KOPT-K1 (cell line): ENCODE results near the gene RASSF3.
"Not testable (repeated sequence)": the region's sequence is repeated elsewhere in the genome, so short reads cannot be mapped to it uniquely, and the experiment has no call there.

Experiments used
- H3K27ac ChIP-seq: fragments of 200-600 bp; sonication (generic); 2 replicates; pipeline ENCODE4 v1.5.1; 2016; ENCODE audit warnings: antibody characterized with exemption, mild to moderate bottlenecking, low read depth, low read length; ENCODE audit not compliant: poor library complexity, severe bottlenecking
- H3K36me3 ChIP-seq: fragments of 200-600 bp; sonication (generic); 2 replicates; pipeline ENCODE4 v1.5.1; 2017; ENCODE audit warnings: antibody characterized with exemption, mild to moderate bottlenecking, low read length, moderate library complexity; ENCODE audit not compliant: insufficient read depth
- H3K9me3 ChIP-seq: fragments of 200-600 bp; sonication (generic); 2 replicates; pipeline ENCODE4 v1.5.1; 2017; ENCODE audit warnings: antibody characterized with exemption, low read length, mild to moderate bottlenecking; ENCODE audit not compliant: insufficient read depth, poor library complexity, severe bottlenecking

RASSF3 gene

DNA sequence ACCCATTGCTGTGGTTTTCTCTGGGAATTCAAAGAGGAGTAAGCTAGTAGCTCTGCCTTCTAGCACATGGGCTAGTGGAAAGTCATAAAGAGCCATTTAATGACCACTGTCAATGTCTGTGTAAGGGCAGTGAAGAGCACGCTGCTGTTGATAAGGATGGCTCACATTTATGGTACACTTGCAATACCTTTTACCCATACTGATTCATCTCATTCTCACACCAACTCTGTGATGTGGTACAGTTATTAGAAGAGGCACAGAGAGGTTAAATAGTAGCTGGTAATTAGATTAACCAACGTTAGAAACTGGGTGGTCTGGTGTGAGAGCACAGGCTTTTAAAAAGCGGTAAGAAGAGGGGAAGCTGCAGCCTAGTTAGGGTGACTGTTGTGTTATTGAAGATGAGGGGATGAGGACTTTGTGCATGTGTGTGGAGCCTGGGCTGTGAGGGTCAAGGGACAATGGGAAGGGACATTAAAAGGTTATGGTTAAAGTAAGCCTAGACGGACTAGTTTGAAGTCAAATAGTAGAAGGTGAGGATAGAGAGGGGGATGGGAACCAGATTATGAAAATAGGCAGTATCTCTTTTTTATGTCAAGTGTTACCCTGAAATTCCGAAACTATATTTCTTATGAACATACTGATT lies 25.2 kb downstream of the RASSF3 start:
- peaks cover 18% of the 10 kb centered on the region for H3K9me3 ChIP-seq
- H3K27ac ChIP-seq, result no peak overlapping the region
- H3K36me3 ChIP-seq, result no peaks in the 10 kb centered on the region; the same call in 1 of the 2 replicates

DNA sequence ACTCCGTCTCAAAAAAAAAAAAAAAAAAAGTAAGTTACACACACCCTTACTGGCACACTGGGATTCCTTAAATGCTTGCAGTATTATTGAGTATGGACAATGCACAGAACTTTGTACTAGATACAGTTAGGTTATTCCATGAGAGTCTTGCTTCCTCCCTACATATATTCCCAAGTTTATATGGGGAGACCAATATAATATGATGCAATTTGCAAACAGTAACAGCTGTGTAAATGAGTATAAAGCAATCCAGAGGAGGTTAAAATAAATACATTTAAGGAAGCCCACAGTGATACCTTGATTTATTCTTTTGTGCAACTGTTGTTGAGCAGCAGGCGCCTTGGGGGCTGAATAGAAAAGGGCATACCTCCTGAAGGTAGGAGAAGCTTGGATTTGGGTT lies 26.6 kb downstream of the RASSF3 start:
- H3K9me3 ChIP-seq, result peaks cover 18% of the 10 kb centered on the region
- H3K36me3 ChIP-seq, result no peaks in the 10 kb centered on the region
- no peak overlapping the region for H3K27ac ChIP-seq

DNA sequence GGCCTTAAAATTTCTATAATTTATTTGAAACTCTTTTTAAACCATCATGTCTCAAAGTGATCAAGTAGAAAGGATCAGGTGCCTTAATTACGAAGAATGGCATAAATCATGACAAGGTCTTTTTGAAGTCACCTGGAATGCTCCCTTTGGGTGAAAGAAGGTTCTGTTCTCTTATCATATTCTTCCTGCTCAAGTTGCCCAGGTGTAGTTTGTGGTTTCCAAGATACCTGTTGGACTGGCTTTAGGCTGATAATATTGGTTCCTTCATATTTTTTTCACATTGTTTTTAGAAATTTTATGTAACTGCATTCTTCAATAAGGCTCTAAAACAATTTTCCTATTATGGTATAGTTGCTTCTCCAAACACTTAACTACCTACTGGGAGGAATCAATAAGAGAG lies 29.2 kb downstream of the RASSF3 start:
- H3K36me3 ChIP-seq, result no peaks in the 10 kb centered on the region
- H3K9me3 ChIP-seq, result no peaks in the 10 kb centered on the region
- no peak overlapping the region for H3K27ac ChIP-seq

DNA sequence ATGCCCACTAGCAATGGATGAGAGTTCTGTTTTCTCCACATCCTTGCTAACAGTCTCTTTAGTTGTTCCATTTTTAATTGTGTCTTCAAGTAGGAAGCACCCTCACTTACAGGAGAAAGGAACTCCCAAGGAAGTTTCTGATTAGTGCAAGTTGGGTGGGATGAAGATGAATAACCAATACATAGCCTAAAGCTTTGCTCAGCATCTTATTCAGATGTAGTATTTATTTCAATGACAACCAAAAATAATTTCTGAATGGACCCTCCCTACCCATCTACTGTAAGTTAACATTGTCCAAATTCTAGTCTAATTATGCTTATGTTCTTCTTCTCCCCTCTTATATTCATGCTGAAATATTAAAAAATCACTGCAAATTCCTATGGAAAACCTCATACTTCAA lies 36.0 kb downstream of the RASSF3 start:
- no peaks in the 10 kb centered on the region for H3K9me3 ChIP-seq
- H3K27ac ChIP-seq, result no peak overlapping the region
- no peaks in the 10 kb centered on the region for H3K36me3 ChIP-seq

DNA sequence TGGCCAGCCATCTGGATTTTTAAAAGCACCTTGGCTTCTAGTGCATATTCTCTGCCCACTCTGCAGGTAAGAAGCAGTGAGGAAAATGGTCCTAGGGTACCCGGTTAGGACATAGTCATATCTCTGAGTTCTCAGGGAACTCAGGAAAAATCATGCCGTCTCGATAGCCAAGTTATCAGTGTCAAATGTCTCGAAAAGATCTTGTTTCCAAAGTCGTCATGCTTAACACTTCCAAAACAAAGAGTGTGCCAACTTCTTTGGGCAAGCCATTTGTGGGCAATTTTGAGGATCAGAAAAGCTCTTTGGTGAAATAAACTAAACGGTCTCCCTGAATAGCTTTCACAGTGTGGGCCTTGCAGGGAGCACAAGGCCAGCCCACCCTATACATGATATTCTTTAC lies 39.2 kb downstream of the RASSF3 start:
- no peaks in the 10 kb centered on the region for H3K9me3 ChIP-seq
- no peaks in the 10 kb centered on the region for H3K36me3 ChIP-seq
- H3K27ac ChIP-seq, result no peak overlapping the region

DNA sequence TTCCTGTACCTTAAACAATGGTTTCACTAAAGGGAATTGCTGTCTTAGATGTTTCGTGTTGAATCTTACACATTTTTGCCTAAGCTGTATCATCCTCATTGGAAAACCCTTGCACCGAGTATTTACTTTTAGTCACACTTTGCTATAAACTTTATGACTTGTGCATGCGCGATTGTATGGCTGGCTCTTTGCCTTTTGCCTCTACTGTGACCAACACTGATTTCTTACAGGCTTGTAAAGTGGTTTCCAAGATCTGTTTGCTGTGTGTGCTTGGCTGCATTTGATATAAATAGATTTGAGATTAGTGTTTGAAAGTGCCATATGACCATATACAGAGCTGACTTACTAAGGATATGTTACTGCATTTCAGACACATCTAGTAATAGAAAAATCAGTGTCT lies 40.5 kb downstream of the RASSF3 start:
- no peaks in the 10 kb centered on the region for H3K9me3 ChIP-seq

DNA sequence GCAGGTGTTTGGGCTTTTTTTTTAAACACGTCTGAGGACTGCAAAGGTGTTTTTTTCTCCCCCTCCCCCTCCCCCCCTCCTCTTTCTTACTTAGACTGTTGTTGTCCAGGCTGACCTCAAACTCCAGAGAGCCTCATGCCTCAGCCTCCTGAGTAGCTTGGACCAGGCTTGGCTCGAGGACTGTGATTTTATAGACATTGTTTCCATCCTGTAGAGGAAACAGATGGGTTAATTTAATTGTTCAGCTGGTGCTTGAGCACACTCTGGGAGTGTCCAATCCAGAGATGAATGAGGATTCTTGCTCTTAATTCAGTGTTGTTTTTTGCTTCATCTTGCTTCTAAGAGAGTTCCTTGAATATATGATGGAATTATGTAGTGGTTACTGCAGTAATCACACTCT lies 42.1 kb downstream of the RASSF3 start:
- Histone ChIP-seq H3K36me3 (no peaks in the 10 kb centered on the region), H3K9me3 (no peaks in the 10 kb centered on the region), H3K27ac (no peak overlapping the region)

More for the DNA sequence above, 40.5 kb downstream of the RASSF3 start:
- no peaks in the 10 kb centered on the region for H3K36me3 ChIP-seq
- no peak overlapping the region for H3K27ac ChIP-seq

DNA sequence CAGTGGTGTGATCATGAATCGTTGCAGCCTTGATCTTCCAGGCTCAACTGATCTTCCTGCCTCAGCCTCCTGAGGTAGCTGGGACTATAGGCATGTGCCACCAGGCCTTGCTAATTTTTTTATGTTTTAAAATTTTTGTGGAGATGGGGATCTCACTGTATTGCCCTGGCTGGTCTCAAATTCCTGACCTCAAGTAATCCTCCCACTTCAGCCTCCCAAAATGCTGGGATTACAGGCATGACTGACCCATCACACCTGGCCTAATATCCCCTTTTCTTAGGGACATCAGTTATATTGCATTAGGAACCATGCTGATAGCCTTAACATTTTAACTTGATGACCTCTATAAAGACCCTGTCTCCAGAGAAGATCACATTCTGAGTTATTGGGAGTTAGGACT lies 42.8 kb downstream of the RASSF3 start:
- Histone ChIP-seq H3K9me3 (no peaks in the 10 kb centered on the region), H3K36me3 (no peaks in the 10 kb centered on the region), H3K27ac (no peak overlapping the region)

DNA sequence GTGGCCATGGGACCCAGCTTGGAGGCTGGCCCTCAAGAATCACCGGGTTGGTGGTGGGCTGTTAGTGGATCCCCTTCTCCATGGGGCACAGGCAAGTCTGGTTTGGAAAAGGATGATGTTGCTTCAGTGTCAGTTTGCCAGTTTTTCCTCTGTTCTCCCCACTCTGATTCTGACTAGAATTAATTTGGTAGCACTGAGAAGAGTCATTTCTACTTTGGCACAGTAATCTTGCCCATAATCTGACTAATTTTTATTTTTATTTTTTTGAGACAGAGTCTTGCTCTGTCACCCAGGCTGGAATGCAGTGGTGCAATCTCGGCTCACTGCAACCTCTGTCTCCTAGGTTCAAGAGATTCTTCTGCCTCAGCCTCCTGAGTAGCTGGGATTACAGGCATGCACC lies 43.6 kb downstream of the RASSF3 start:
- H3K27ac ChIP-seq, H3K9me3 ChIP-seq, H3K36me3 ChIP-seq: not testable (repeated sequence)

DNA sequence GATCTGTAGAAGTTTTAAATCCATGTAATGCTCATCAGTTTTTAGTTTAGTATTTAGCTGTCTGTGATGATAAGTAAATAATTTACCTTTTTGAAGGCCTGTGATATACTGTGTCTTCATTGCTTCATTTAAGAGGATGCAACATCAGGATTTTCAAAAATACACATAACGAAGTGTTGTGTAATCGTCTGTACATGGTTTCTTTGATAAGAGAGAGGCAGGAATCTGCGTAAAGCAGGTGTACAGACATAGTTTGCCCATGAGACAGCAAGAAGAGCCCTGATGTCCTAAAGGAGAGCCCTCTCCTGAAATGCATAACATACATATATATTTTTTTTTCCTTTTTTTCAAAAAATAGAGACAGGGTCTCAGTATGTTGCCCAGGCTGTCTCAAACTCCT lies 44.8 kb downstream of the RASSF3 start:
- H3K9me3 ChIP-seq, result no peaks in the 10 kb centered on the region
- H3K36me3 ChIP-seq, result no peaks in the 10 kb centered on the region
- H3K27ac ChIP-seq, result no peak overlapping the region

DNA sequence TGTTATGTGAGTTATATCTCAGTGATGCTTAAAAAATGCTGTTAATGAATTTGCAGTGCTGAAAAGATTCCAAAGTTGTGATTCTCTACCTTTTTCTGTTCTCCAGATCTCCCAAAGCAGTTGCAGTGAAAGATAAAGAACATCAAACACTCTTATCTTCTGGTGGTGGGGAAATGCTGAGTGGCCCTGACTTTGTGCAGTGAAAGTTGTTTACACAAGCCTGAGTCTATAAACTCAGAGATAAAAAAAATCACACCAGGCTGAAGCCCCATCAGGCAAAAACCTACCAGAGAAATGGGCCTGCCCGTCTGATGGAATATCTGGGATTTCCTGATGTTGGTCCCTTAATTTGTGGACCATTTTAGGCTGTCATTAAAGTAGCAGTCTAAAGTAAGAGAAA lies 46.1 kb downstream of the RASSF3 start:
- Histone ChIP-seq H3K9me3 (no peaks in the 10 kb centered on the region), H3K27ac (no peak overlapping the region), H3K36me3 (no peaks in the 10 kb centered on the region)

DNA sequence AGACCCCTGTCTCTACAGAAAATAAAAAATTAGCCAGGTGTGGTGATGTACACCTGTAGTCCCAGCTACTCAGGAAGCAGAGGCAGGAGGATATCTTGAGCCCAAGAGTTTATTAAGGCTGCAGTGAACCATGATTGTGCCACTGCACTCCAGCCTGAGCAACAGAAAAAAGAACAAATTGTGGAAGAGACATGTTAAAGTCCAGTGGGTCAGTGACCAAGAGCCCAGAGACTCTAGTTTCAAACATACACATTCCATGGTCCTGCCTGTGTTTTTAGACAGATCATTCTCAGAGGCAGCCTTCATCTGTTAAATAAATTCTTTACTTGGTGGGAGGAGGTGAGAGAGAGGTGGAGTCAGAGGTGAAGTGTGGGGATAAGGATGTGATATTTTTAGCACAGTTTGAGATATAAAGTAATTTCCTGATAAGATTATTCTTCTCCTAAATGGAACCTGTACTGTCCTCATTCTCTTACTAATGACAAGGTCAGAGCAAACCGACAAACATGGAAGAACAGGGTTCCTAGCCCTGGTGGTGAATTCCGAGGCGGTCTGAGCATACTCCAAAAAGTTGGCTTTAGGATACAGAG lies 48.7 kb downstream of the RASSF3 start:
- Histone ChIP-seq H3K36me3 (no peaks in the 10 kb centered on the region), H3K9me3 (no peaks in the 10 kb centered on the region), H3K27ac (no peak overlapping the region)

DNA sequence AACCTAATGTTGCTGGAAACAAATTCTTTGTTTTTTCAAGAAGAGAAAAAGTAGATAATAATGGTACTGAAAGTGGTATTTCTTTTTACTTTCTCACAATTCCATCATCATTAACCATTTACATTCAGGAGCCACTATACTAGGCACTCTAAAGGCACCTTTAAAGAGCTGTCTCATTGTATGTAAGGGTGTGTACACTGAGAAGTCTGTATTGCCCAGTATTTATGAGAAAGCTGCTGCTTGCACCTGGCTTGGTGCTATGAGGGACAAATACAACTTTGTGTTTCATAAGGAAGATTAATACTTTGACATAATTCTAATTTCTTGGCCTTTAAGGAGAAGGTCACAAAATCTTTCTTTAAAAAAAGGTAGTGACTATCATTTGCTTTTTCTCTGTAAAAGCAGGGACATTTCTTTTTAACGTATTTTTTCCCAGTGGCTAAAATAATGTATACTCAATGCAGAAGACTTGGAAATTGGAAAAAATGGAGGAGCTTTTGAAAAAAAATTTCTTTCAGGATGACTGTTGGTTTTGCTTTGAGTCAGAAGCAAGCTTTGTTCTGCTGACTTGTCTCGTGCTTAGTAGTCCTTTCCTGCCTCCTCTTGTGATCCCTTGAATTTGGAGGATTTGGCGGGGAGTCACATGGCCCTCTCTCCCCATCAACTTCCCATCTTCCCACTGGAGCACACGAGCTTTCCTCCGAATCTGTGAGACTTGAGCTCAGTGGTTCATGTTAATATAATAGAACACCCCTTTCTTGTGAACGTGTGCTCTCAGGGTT lies 50.1 kb downstream of the RASSF3 start:
- Histone ChIP-seq H3K9me3 (no peaks in the 10 kb centered on the region), H3K36me3 (no peaks in the 10 kb centered on the region), H3K27ac (no peak overlapping the region)

DNA sequence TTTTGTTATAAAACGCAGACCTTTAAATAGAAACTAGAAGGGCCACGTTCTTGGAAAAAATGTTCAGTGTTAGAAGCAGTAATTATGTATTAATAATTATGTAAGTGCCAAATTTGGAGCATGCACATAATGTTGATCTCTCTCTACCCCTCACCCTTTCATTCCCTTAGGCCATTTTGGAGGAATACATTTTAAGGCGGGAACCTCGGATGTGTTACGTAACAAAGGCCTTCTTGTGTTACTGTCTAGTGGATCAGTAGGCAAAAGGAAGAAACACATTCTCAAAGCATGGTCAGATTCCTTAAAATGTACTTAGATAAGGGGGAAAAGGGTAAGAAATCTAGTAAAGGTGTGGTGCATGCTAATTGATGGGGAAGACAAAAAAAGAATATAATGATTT lies 52.7 kb downstream of the RASSF3 start:
- Histone ChIP-seq H3K9me3 (no peaks in the 10 kb centered on the region), H3K36me3 (no peaks in the 10 kb centered on the region), H3K27ac (no peak overlapping the region)

DNA sequence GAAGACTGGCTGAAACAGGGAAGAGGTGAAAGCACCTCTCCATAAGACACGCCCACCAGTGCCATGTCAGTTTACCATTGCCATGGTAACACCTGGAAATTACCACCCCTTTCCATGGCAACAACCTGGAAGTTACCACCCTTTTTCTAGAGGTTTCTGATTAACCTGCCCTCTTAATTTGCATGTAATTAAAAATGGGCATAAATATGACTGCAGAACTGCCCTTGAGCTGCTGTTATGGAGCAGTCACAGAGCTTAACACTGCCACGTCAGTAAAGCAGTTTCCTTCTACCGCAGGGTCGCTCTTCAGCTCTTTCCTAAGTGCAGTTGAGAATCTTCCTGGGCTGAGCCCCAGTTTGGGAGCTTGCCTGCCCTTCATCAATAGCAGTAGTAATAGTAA lies 55.2 kb downstream of the RASSF3 start:
- no peaks in the 10 kb centered on the region for H3K36me3 ChIP-seq
- no peaks in the 10 kb centered on the region for H3K9me3 ChIP-seq
- H3K27ac ChIP-seq, result no peak overlapping the region
